MM.1S (cell line): ENCODE results near the gene BTBD9.

Experiments
- DNase-seq: peaks from one replicate; pipeline ENCODE4 v3.0.0-alpha.2; 2015
- H2AFZ ChIP-seq: fragments of 300-600 bp; sonication (generic); 2 replicates; pipeline ENCODE4 v1.6.0; 2016; ENCODE audit warnings: antibody characterized with exemption, low read length
- H3F3A ChIP-seq: fragments of 300-600 bp; sonication (generic); 2 replicates; pipeline ENCODE4 v1.6.1; 2016; ENCODE audit warnings: mild to moderate bottlenecking, antibody characterized with exemption, low read length, moderate library complexity, mixed read lengths; ENCODE audit not compliant: insufficient read depth
- H3K27ac ChIP-seq: fragments of 300-600 bp; sonication (generic); 2 replicates; pipeline ENCODE4 v1.5.1; 2016; ENCODE audit warnings: mild to moderate bottlenecking, low read length
- H3K27me3 ChIP-seq: fragments of 300-600 bp; sonication (generic); replicated peaks from 2 replicates; pipeline ENCODE4 v1.6.0; 2016; ENCODE audit warnings: low read length; ENCODE audit not compliant: insufficient read depth
- H3K36me3 ChIP-seq: fragments of 300-600 bp; sonication (generic); replicated peaks from 2 replicates; pipeline ENCODE4 v1.6.1; 2016; ENCODE audit warnings: mild to moderate bottlenecking, low read length, mixed read lengths; ENCODE audit not compliant: insufficient read depth
- H3K4me1 ChIP-seq: fragments of 300-600 bp; sonication (generic); 2 replicates; pipeline ENCODE4 v1.6.1; 2016; ENCODE audit warnings: low read length, mixed read lengths
- H3K4me2 ChIP-seq: fragments of 300-600 bp; sonication (generic); 2 replicates; pipeline ENCODE4 v1.6.0; 2016; ENCODE audit warnings: low read depth, low read length
- H3K4me3 ChIP-seq: fragments of 300-600 bp; sonication (generic); 2 replicates; pipeline ENCODE4 v1.5.1; 2016; ENCODE audit warnings: low read length, mixed read lengths
- H3K79me2 ChIP-seq: fragments of 300-600 bp; sonication (generic); 2 replicates; pipeline ENCODE4 v1.6.1; 2016; ENCODE audit warnings: mixed run types, low read length, mixed read lengths
- H3K9ac ChIP-seq: fragments of 300-600 bp; sonication (generic); 2 replicates; pipeline ENCODE4 v1.6.1; 2016; ENCODE audit warnings: low read length, mixed read lengths
- H3K9me2 ChIP-seq: fragments of 300-600 bp; sonication (generic); replicated peaks from 2 replicates; pipeline ENCODE4 v1.6.1; 2016; ENCODE audit warnings: mild to moderate bottlenecking, low read length, mixed read lengths; ENCODE audit not compliant: insufficient read depth
- H3K9me3 ChIP-seq: fragments of 300-600 bp; sonication (generic); replicated peaks from 2 replicates; pipeline ENCODE4 v1.6.1; 2016; ENCODE audit warnings: mild to moderate bottlenecking, low read length, mixed read lengths; ENCODE audit not compliant: insufficient read depth
- H4K20me1 ChIP-seq: fragments of 300-600 bp; sonication (generic); 2 replicates; pipeline ENCODE4 v1.6.1; 2016; ENCODE audit warnings: mild to moderate bottlenecking, low read length, moderate library complexity, mixed read lengths; ENCODE audit not compliant: insufficient read depth
- EZH2 ChIP-seq: fragments of 300-600 bp; sonication (generic); optimal IDR thresholded peaks from 2 replicates; pipeline ENCODE3; 2017; ENCODE audit warnings: low read depth, mild to moderate bottlenecking, antibody characterized with exemption, low read length, mixed read lengths
- EZH2phosphoT487 ChIP-seq: fragments of 300-600 bp; sonication (generic); IDR thresholded peaks from 2 replicates; pipeline ENCODE4 v1.6.1; 2018; ENCODE audit warnings: antibody characterized with exemption, low read length
- TF ChIP-seq, protein P1 (sequence below): fragments of 300-600 bp; sonication (generic); IDR thresholded peaks from 2 replicates; pipeline ENCODE4 v1.5.1; 2016; ENCODE audit warnings: antibody characterized with exemption, low read length, mixed read lengths

The BTBD9 gene

DNA sequence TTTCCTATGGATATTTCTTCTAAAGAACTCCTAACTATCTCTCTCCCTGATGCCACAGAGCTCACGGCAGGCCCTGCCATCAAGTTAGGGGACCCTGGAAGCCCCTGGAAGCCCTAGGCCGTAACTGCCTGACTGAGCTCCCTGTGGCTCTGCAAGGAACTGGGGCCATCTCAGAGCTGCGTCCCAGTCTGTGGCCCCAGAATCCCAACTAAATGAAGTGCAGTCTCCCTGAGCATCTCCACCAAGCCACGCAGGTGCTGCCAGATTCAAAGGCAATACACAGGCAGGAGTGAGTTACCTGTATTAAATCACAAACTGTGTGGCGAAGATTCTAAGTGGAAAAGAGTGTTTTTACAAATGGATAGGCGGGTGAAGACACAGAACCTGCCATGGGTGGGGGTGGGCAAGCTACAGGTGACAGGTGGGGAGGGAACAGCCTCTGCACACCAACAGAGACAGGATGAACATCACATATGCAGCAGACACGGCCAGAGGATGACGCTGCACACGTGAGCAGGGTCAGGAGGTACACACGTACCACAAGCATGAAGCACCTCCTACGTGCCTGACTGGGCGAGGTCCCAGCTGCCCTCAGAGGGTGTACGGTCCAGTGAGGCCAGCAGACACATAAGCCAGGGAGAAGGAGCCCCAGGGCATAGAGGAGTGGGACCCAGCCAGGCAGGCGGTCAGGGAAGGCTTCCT, 461.7 kb downstream of the BTBD9 start:
- Histone ChIP-seq H2AFZ (no peak overlapping the region), H4K20me1 (no peaks in the 10 kb centered on the region), H3K27ac (no peak overlapping the region), H3K4me1 (no peaks in the 10 kb centered on the region), H3K27me3 (no peaks in the 10 kb centered on the region), H3K79me2 (no peaks in the 10 kb centered on the region), H3K9me2 (no peaks in the 10 kb centered on the region), H3K4me3 (no peak overlapping the region), H3K9ac (no peak overlapping the region), H3K4me2 (no peak overlapping the region), H3K36me3 (no peaks in the 10 kb centered on the region), H3F3A (no peaks in the 10 kb centered on the region), H3K9me3 (no peaks in the 10 kb centered on the region)
- TF ChIP-seq EZH2 = no peak
- TF ChIP-seq, protein P1, sequence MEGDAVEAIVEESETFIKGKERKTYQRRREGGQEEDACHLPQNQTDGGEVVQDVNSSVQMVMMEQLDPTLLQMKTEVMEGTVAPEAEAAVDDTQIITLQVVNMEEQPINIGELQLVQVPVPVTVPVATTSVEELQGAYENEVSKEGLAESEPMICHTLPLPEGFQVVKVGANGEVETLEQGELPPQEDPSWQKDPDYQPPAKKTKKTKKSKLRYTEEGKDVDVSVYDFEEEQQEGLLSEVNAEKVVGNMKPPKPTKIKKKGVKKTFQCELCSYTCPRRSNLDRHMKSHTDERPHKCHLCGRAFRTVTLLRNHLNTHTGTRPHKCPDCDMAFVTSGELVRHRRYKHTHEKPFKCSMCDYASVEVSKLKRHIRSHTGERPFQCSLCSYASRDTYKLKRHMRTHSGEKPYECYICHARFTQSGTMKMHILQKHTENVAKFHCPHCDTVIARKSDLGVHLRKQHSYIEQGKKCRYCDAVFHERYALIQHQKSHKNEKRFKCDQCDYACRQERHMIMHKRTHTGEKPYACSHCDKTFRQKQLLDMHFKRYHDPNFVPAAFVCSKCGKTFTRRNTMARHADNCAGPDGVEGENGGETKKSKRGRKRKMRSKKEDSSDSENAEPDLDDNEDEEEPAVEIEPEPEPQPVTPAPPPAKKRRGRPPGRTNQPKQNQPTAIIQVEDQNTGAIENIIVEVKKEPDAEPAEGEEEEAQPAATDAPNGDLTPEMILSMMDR = no peak
- TF ChIP-seq EZH2phosphoT487 = no peak
- no peak for DNase-seq

DNA sequence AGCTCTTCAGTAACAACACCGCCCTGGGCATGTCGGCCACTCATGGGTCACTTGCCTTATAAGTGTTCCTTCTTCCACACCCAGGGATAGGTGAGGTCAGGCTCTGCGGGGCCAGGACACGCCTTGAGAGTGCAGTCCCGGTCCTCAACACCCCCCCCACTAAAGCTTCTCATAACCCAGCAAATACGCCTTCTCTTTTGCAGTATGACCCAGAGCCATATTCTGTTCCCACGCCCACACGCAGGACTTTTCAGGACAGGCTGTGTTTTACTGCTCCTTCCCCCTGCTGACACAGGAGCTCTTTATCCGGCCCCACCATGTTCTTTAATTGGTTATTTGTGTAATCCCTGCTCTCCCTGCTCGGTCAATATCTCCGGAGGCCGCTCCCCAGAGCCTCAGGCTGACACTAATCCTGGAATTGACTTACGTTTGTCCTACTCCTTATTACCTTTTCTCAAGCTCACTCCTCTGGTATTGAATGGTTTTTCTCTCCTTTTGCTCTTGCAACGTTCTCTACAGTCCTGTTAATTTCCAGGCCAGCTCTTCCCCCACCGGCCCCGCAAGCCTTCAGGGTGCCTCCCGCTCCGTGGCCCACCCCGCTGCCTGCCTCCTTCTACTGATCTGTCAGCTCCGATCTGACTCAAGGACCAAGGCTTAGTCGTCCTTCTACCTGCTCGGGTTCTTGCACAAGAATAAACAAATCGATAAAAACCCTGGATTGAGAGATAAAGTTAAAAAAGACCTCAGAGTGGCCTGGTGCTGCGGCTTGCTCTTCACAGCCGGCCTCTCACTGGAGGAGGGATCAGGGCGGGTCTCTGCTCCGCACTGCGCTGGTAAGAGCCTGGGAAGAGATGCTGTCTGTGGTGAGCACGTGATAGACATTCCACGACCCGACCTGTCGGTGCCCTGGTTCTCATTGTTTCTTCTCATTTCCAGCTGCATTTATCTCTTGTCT, 462.7 kb downstream of the BTBD9 start:
- no peaks in the 10 kb centered on the region for H3K79me2 ChIP-seq
- no peak overlapping the region for H3K9ac ChIP-seq
- no peak overlapping the region for H3K27ac ChIP-seq
- no peaks in the 10 kb centered on the region for H3K9me2 ChIP-seq
- DNase-seq = no peak
- H3K4me1 ChIP-seq = no peaks in the 10 kb centered on the region
- H2AFZ ChIP-seq = no peak overlapping the region
- H3K9me3 ChIP-seq = no peaks in the 10 kb centered on the region
- H3K27me3 ChIP-seq = no peaks in the 10 kb centered on the region
- no peaks in the 10 kb centered on the region for H3K36me3 ChIP-seq
- H3F3A ChIP-seq = no peaks in the 10 kb centered on the region
- no peak overlapping the region for H3K4me3 ChIP-seq
- TF ChIP-seq, protein P1 = no peak
- TF ChIP-seq EZH2phosphoT487 (no peak), EZH2 (no peak)
- H3K4me2 ChIP-seq = no peak overlapping the region
- H4K20me1 ChIP-seq = no peaks in the 10 kb centered on the region

DNA sequence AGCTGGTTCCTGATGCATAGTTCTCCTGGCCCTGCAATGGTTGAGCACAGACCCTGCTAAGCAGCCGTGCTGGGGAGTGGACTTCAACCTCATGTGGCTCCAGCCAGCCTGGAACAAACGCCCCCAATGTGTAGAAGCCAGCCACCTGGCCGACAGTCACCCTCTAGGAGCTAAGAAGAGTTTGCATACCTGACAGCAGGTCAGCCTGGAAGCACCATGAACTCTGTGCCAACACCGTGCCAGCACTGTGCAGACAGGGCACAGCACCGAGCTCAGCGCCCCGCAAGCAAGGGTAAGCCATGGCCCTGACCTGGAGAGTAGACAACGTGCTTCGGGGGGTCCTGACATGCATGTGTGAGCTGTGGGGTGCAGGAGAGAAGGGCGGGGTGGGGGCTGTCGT, 463.9 kb downstream of the BTBD9 start:
- no peaks in the 10 kb centered on the region for H3K9me3 ChIP-seq
- H2AFZ ChIP-seq = no peak overlapping the region
- H3K36me3 ChIP-seq = no peaks in the 10 kb centered on the region
- H3K9me2 ChIP-seq = no peaks in the 10 kb centered on the region
- TF ChIP-seq EZH2phosphoT487 (no peak), EZH2 (no peak)
- TF ChIP-seq, protein P1 = no peak
- H3K4me1 ChIP-seq = no peaks in the 10 kb centered on the region
- no peaks in the 10 kb centered on the region for H3F3A ChIP-seq
- H3K27ac ChIP-seq = no peak overlapping the region
- H3K79me2 ChIP-seq = no peaks in the 10 kb centered on the region
- no peaks in the 10 kb centered on the region for H3K27me3 ChIP-seq
- no peak overlapping the region for H3K4me3 ChIP-seq
- H4K20me1 ChIP-seq = no peaks in the 10 kb centered on the region
- H3K9ac ChIP-seq = no peak overlapping the region
- no peak for DNase-seq
- H3K4me2 ChIP-seq = no peak overlapping the region
